Tibial artery (tissue), 4 donors: ENCODE data around the gene SEMA4G.
A peak's percentile ranks its signal among the peaks of the same experiment; 100 is the strongest.

Source experiments
- DNase-seq, 2 donors: peaks; one replicate each; pipeline ENCODE4 v3.0.0-alpha.2; 2019
- H3K27ac ChIP-seq, 2 donors: fragments of 200-600 bp; sonication (generic) in 1 of 2; 1 replicate in 1 of 2; 2 replicates in 1 of 2; pipeline ENCODE4 v1.5.1; 2018 to 2019; ENCODE audit warnings: mild to moderate bottlenecking in 1 of 2
- H3K27me3 ChIP-seq, 2 donors: fragments of 200-600 bp; sonication (generic) in 1 of 2; one replicate each; pipeline versions ENCODE4 v1.5.1 to v1.6.0; 2016 to 2019
- H3K36me3 ChIP-seq, 3 donors: fragments of 200-600 bp; sonication (generic) in 2 of 3; one replicate each; pipeline ENCODE4 v1.5.1; 2016 to 2019; ENCODE audit warnings: mild to moderate bottlenecking in 2 of 3
- H3K4me1 ChIP-seq, 4 donors: fragments of 200-600 bp; sonication (generic) in 2 of 4; 1 replicate in 3 of 4; 2 replicates in 1 of 4; pipeline ENCODE4 v1.5.1; 2016 to 2019
- H3K4me3 ChIP-seq, 2 donors: fragments of 200-600 bp; sonication (generic) in 1 of 2; 1 replicate in 1 of 2; 2 replicates in 1 of 2; pipeline ENCODE4 v1.5.1; 2018 to 2019; ENCODE audit warnings: mild to moderate bottlenecking in 2 of 2
- H3K9me3 ChIP-seq, 3 donors: fragments of 200-600 bp; sonication (generic) in 1 of 3; one replicate each; pipeline ENCODE4 v1.5.1; 2016 to 2019
- intact Hi-C: fragments of 100-400 bp; cut with DNase I; formaldehyde crosslinking; loops from one replicate; pipeline ENCODE4 v1.15.0; 2023; ENCODE audit warnings: low total_unique reads
- TF ChIP-seq, protein P1 (sequence below), 2 experiments: fragments of 200-600 bp in 1 of 2; fragments of 450-650 bp in 1 of 2; IDR thresholded peaks; one replicate each; pipeline ENCODE4 v1.5.1; 2017 to 2019; ENCODE audit warnings: antibody characterized with exemption in 2 of 2, mild to moderate bottlenecking in 1 of 2, moderate library complexity in 1 of 2

The SEMA4G gene

DNA sequence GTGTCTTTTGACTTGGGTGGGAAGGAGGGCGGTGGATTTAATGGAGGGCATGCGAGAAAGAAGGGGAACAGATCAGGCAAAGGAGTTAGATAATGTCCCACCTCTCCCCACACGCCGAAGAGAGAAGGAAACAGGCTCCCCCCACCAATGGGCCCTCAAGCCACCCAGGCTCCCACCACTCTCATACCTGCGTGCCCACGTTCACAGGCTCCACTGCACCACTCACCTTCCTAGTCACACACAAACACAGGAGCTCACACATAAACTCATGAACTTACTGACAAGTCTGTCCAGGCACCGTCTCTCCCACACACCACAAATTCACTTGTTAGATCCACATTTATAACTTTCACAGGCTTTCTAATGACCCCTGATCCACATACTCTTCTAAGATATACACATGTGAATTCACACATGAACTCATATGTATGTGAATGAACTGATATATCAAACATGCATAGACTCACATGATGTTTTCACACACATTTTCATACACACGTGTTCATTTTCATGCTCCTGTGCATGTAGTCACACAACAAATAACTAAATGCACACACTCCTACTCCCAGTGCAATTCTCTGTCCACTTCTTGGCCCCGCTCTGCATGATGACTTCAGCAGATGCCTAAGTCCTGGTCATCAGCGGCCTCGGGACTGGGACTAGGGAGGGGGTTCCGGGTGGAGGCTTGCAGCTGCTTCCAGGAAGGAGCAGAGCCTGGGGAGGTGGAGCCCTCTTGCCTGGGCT lies 31.8 kb downstream of the SEMA4G start:
- Histone ChIP-seq H3K36me3 (peaks cover 27 to 37% (median 36%) of the 10 kb centered on the region in 3 donors), H3K4me1 (peaks cover 0 to 55% (median 42%) of the 10 kb centered on the region in 4 donors), H3K27ac (peak overlapping the region; percentile 99 to 100), H3K9me3 (no peaks in the 10 kb centered on the region), H3K4me3 (peak overlapping the region; percentile 73 to 79), H3K27me3 (no peaks in the 10 kb centered on the region)
- TF ChIP-seq, protein P1, sequence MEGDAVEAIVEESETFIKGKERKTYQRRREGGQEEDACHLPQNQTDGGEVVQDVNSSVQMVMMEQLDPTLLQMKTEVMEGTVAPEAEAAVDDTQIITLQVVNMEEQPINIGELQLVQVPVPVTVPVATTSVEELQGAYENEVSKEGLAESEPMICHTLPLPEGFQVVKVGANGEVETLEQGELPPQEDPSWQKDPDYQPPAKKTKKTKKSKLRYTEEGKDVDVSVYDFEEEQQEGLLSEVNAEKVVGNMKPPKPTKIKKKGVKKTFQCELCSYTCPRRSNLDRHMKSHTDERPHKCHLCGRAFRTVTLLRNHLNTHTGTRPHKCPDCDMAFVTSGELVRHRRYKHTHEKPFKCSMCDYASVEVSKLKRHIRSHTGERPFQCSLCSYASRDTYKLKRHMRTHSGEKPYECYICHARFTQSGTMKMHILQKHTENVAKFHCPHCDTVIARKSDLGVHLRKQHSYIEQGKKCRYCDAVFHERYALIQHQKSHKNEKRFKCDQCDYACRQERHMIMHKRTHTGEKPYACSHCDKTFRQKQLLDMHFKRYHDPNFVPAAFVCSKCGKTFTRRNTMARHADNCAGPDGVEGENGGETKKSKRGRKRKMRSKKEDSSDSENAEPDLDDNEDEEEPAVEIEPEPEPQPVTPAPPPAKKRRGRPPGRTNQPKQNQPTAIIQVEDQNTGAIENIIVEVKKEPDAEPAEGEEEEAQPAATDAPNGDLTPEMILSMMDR (IDR thresholded peaks at IDR 0.05): no peak
- intact Hi-C loops: no loop called here
- DNase-seq: peak; percentile 96 to 97

DNA sequence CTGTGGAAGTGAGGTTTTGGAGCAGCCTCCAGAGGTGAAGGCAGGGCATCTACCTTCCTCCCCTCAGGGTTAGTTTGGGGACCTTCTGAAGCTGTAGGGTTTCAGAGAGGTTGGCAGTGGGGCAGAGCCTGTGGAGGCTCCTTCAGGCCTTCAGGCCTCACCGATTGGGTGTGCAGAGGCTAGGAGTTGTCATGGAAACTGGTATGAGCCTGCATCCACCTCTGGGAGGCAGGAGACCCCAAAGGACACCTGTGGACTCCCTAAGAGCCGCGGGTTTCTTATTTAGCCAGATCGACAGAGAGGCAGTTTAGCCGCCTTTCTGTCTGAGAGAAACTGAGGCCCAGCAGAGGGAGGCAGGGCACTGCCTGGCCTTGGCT lies 32.3 kb downstream of the SEMA4G start:
- no peak for DNase-seq
- intact Hi-C loops: no loop called here
- Histone ChIP-seq H3K9me3 (no peaks in the 10 kb centered on the region), H3K4me3 (peak overlapping the region; percentile 73 to 79), H3K27me3 (no peaks in the 10 kb centered on the region), H3K27ac (peak overlapping the region; percentile 99 to 100), H3K36me3 (peaks cover 33 to 43% (median 41%) of the 10 kb centered on the region in 3 donors), H3K4me1 (peaks cover 0 to 50% (median 37%) of the 10 kb centered on the region in 4 donors)
- TF ChIP-seq, protein P1 (IDR thresholded peaks at IDR 0.05): no peak

DNA sequence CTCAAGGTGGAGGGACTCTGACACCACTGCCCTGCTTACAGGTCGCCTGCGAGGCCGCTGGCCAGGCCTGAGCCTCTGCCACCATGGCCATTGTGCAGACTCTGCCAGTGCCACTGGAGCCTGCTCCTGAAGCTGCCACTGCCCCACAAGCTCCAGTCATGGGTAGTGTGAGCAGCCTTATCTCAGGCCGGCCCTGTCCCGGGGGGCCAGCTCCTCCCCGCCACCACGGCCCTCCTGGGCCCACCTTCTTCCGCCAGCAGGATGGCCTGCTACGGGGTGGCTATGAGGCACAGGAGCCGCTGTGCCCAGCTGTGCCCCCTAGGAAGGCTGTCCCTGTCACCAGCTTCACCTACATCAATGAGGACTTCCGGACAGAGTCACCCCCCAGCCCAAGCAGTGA lies 33.2 kb downstream of the SEMA4G start:
- no peaks in the 10 kb centered on the region for H3K9me3 ChIP-seq
- no peaks in the 10 kb centered on the region for H3K27me3 ChIP-seq
- DNase-seq: no peak
- TF ChIP-seq, protein P1 (IDR thresholded peaks at IDR 0.05): no peak
- peaks cover 41 to 51% (median 45%) of the 10 kb centered on the region in 3 donors for H3K36me3 ChIP-seq
- H3K27ac ChIP-seq: peak overlapping the region; percentile 99 to 100
- H3K4me3 ChIP-seq: peak overlapping the region in 1 of 2 donors; percentile 73
- intact Hi-C loops: no loop called here
- peaks cover 0 to 47% (median 37%) of the 10 kb centered on the region in 4 donors for H3K4me1 ChIP-seq

DNA sequence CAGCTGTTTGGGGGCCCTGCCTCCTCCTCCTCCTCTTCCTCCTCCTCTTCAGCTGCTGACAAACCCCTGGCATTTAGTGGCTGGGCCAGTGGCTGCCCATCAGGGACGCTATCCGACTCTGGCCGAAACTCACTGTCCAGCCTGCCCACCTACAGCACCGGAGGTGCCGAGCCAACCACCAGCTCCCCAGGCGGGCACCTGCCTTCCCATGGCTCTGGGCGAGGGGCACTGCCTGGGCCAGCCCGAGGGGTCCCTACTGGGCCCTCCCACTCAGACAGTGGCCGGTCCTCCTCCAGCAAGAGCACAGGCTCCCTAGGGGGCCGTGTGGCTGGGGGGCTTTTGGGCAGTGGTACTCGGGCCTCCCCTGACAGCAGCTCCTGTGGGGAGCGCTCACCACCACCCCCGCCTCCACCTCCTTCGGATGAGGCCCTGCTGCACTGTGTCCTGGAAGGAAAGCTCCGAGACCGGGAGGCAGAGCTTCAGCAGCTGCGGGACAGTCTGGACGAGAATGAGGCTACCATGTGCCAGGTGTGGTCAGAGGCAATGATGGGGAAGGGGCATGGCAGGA lies 34.4 kb downstream of the SEMA4G start:
- Histone ChIP-seq H3K36me3 (peaks cover 42 to 52% (median 45%) of the 10 kb centered on the region in 3 donors), H3K4me1 (peaks cover 0 to 48% (median 39%) of the 10 kb centered on the region in 4 donors), H3K9me3 (no peaks in the 10 kb centered on the region), H3K27ac (peak overlapping the region; percentile 99 to 100), H3K4me3 (no peak overlapping the region), H3K27me3 (no peaks in the 10 kb centered on the region)
- TF ChIP-seq, protein P1 (IDR thresholded peaks at IDR 0.05): no peak
- intact Hi-C loops: no loop called here
- DNase-seq: no peak

DNA sequence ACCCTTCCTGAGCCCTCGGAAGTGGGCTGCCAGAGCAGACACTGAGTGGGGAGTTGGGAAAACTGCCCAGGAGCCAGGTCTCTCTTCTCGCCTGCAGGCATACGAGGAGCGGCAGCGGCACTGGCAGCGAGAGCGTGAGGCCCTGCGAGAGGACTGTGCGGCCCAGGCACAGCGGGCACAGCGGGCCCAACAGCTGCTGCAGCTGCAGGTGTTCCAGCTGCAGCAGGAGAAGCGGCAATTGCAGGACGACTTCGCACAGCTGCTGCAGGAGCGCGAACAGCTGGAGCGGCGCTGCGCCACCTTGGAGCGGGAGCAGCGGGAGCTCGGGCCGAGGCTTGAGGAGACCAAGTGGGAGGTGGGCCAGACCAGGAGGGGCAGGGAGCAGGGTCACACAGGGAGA lies 36.1 kb downstream of the SEMA4G start:
- Histone ChIP-seq H3K4me3 (no peak overlapping the region), H3K27ac (no peak overlapping the region), H3K27me3 (no peaks in the 10 kb centered on the region), H3K36me3 (peaks cover 42 to 52% (median 45%) of the 10 kb centered on the region in 3 donors), H3K4me1 (peaks cover 0 to 45% (median 38%) of the 10 kb centered on the region in 4 donors), H3K9me3 (no peaks in the 10 kb centered on the region)
- intact Hi-C loops: no loop called here
- DNase-seq: no peak
- TF ChIP-seq, protein P1 (IDR thresholded peaks at IDR 0.05): no peak
